DOHH2 (cell line): ENCODE results near the gene NRAP.

ENCODE experiments used
- EZH2phosphoT487 ChIP-seq: fragments of 200-600 bp; sonication (generic); IDR thresholded peaks from 2 replicates; pipeline ENCODE4 v1.6.1; 2017; ENCODE audit warnings: borderline replicate concordance, mild to moderate bottlenecking, antibody characterized with exemption, low read length, moderate library complexity, mixed read lengths
- TF ChIP-seq, protein P1 (sequence below): fragments of 200-600 bp; sonication (generic); IDR thresholded peaks from one replicate; pipeline ENCODE4 v1.5.1; 2014; ENCODE audit warnings: antibody characterized with exemption, mild to moderate bottlenecking, low read depth, low read length; ENCODE audit not compliant: poor library complexity, severe bottlenecking

DNA sequence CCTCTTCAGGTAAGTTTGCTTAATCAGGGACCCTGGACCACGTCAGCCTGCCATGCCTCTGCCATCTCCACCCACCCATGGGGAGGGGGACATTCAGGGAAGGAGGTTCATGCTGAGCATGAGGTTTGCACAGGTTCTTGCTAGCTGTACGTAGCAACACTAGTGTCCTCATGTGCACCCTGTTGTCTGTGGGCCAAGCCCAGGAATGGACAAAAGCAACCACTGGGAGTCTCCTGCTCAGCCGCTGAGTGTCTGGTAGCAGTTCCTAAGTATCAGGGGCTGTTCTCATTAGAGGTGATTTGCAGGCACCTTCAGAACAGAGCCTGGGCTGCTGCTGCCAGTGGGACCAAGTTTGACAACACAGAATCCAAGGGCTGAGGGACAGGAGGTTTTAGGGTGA is 33.8 kb upstream of the NRAP start:
- TF ChIP-seq, protein P1, sequence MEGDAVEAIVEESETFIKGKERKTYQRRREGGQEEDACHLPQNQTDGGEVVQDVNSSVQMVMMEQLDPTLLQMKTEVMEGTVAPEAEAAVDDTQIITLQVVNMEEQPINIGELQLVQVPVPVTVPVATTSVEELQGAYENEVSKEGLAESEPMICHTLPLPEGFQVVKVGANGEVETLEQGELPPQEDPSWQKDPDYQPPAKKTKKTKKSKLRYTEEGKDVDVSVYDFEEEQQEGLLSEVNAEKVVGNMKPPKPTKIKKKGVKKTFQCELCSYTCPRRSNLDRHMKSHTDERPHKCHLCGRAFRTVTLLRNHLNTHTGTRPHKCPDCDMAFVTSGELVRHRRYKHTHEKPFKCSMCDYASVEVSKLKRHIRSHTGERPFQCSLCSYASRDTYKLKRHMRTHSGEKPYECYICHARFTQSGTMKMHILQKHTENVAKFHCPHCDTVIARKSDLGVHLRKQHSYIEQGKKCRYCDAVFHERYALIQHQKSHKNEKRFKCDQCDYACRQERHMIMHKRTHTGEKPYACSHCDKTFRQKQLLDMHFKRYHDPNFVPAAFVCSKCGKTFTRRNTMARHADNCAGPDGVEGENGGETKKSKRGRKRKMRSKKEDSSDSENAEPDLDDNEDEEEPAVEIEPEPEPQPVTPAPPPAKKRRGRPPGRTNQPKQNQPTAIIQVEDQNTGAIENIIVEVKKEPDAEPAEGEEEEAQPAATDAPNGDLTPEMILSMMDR = no peak
- no peak for TF ChIP-seq EZH2phosphoT487
